Measurements from ENCODE around the gene ZFP30.

GRCh38 chr19:37594304-37594981, 60.8 kb downstream of the ZFP30 start, which contains the start of the genes ZNF540 and ZNF571:
- TF ChIP-seq EZH2phosphoT487 (IDR thresholded peaks at IDR 0.05; ENCODE audit: borderline replicate concordance, low read length) (no peak), CTCF (conservative IDR thresholded peaks at IDR 0.05; ENCODE audit: low read depth, low read length) (no peak)
